H1 (cell line): ENCODE results near the gene SH3RF3. TPM values are rescaled to one million over a fixed set of nuclear protein-coding genes. Genes with fewer than 3 reads are reported as not detected.

Experiments used
- CTCF ChIA-PET: fragments of 300-600 bp; sonication (Branson Sonifier 250); formaldehyde crosslinking; loops from one replicate; lab custom pipeline; 2021; ENCODE audit not compliant: partially characterized antibody; lab: Charles Lee
- POLR2A ChIA-PET: fragments of 300-600 bp; sonication (Branson Sonifier 250); formaldehyde crosslinking; loops from one replicate; lab custom pipeline; 2021; ENCODE audit warnings: inconsistent platforms; ENCODE audit not compliant: partially characterized antibody; lab: Charles Lee
- DNase-seq, 2 experiments: peaks; one replicate each; pipeline versions ENCODE4 v3.0.0 to v3.0.0-alpha.2; 2010 to 2022; ENCODE audit warnings: low spot score in 2 of 2, low read depth in 1 of 2, mixed read lengths in 1 of 2
- FAIRE-seq: peaks from 2 replicates; lab custom pipeline; 2011; peaks lifted over from hg19 to GRCh38; lab: Jason Lieb, UNC
- H2AFZ ChIP-seq: 2 replicates; pipeline ENCODE4 v1.8.1; 2012; ENCODE audit warnings: low read length, inconsistent platforms
- H2AK5ac ChIP-seq: 2 replicates; pipeline ENCODE4 v1.6.1; 2013; ENCODE audit warnings: low read depth, low read length
- H2BK120ac ChIP-seq: replicated peaks from 2 replicates; pipeline ENCODE3; 2013; ENCODE audit warnings: low read depth, low read length, inconsistent platforms
- H2BK12ac ChIP-seq: 2 replicates; pipeline ENCODE4 v1.6.1; 2013; ENCODE audit warnings: low read depth, low read length
- H2BK15ac ChIP-seq: 2 replicates; pipeline ENCODE4 v1.6.1; 2013; ENCODE audit warnings: low read length
- H2BK20ac ChIP-seq: 2 replicates; pipeline ENCODE4 v1.6.1; 2013; ENCODE audit warnings: low read length
- H2BK5ac ChIP-seq: 2 replicates; pipeline ENCODE4 v1.6.1; 2013; ENCODE audit warnings: low read depth, low read length
- H3K14ac ChIP-seq: 2 replicates; pipeline ENCODE4 v1.6.1; 2013; ENCODE audit warnings: inconsistent platforms; ENCODE audit not compliant: insufficient read length
- H3K18ac ChIP-seq: 2 replicates; pipeline ENCODE4 v1.6.1; 2013; ENCODE audit warnings: low read length; ENCODE audit errors: extremely low read depth
- H3K23ac ChIP-seq: 2 replicates; pipeline ENCODE4 v1.6.1; 2013; ENCODE audit warnings: inconsistent platforms; ENCODE audit not compliant: insufficient read length
- H3K23me2 ChIP-seq: 2 replicates; pipeline ENCODE4 v1.6.1; 2013; ENCODE audit warnings: low read depth, low read length
- H3K27ac ChIP-seq: 2 replicates; pipeline ENCODE4 v1.6.1; 2011; ENCODE audit warnings: low read depth, low read length, inconsistent platforms
- H3K27me3 ChIP-seq, 4 experiments: replicated peaks in 1 of 4; 1 replicate in 1 of 4; 2 replicates in 3 of 4; pipeline versions ENCODE4 v1.6.1 to v1.8.1; 2011 to 2013; ENCODE audit warnings: low read length in 3 of 4, mild to moderate bottlenecking in 3 of 4, inconsistent platforms in 2 of 4, mixed read lengths in 2 of 4, moderate library complexity in 1 of 4; ENCODE audit not compliant: control insufficient read depth in 3 of 4, insufficient read depth in 3 of 4; ENCODE audit errors: extremely low read depth in 1 of 4
- H3K36me3 ChIP-seq, 4 experiments: 2 replicates each; pipeline versions ENCODE4 v1.6.1 to v1.8.1; 2011 to 2013; ENCODE audit warnings: mild to moderate bottlenecking in 4 of 4, low read length in 3 of 4, moderate library complexity in 2 of 4, control low read depth in 1 of 4, inconsistent platforms in 1 of 4; ENCODE audit not compliant: insufficient read depth in 4 of 4, control insufficient read depth in 2 of 4
- H3K4ac ChIP-seq: replicated peaks from 2 replicates; pipeline ENCODE3; 2013; ENCODE audit warnings: low read length, low read depth, mixed read lengths, inconsistent platforms; ENCODE audit not compliant: insufficient read length
- H3K4me1 ChIP-seq, 4 experiments: replicated peaks in 1 of 4; 1 replicate in 1 of 4; 2 replicates in 3 of 4; pipeline versions ENCODE4 v1.6.1 to v1.8.1; 2011 to 2013; ENCODE audit warnings: low read length in 3 of 4, inconsistent platforms in 2 of 4, mixed read lengths in 1 of 4; ENCODE audit not compliant: insufficient read depth in 4 of 4, control insufficient read depth in 3 of 4
- H3K4me2 ChIP-seq, 2 experiments: 2 replicates each; pipeline versions ENCODE4 v1.6.1 to v1.8.1; 2011 to 2013; ENCODE audit warnings: low read depth in 2 of 2, low read length in 2 of 2, control low read depth in 1 of 2, inconsistent platforms in 1 of 2, mild to moderate bottlenecking in 1 of 2; ENCODE audit not compliant: insufficient read depth in 1 of 2
- H3K4me3 ChIP-seq, 4 experiments: fragments of 200-600, 300-600 bp in 1 of 4; sonication (generic), shearing (Covaris generic), sonication (Bioruptor Twin) in 1 of 4; 2 replicates each; pipeline versions ENCODE4 v1.5.1 to v1.8.1; 2011 to 2016; ENCODE audit warnings: low read length in 4 of 4, low read depth in 3 of 4, control low read depth in 2 of 4, inconsistent platforms in 2 of 4, mild to moderate bottlenecking in 2 of 4, mixed read lengths in 1 of 4, moderate library complexity in 1 of 4; ENCODE audit not compliant: insufficient read depth in 2 of 4; ENCODE audit errors: extremely low read depth in 1 of 4
- H3K56ac ChIP-seq: replicated peaks from 2 replicates; pipeline ENCODE3; 2013; ENCODE audit warnings: low read depth, mild to moderate bottlenecking, mixed read lengths, low read length, inconsistent platforms; ENCODE audit not compliant: insufficient read length
- H3K79me1 ChIP-seq: 2 replicates; pipeline ENCODE4 v1.6.1; 2013; ENCODE audit warnings: low read depth, low read length, control low read depth
- H3K79me2 ChIP-seq, 2 experiments: 2 replicates each; pipeline versions ENCODE4 v1.6.1 to v1.8.1; 2012 to 2013; ENCODE audit warnings: low read length in 2 of 2, mild to moderate bottlenecking in 2 of 2, inconsistent platforms in 1 of 2; ENCODE audit not compliant: insufficient read depth in 2 of 2, control insufficient read depth in 1 of 2
- H3K9ac ChIP-seq, 4 experiments: replicated peaks in 1 of 4; 1 replicate in 1 of 4; 2 replicates in 3 of 4; pipeline versions ENCODE4 v1.6.1 to v1.8.1; 2011 to 2013; ENCODE audit warnings: low read depth in 3 of 4, low read length in 3 of 4, control low read depth in 2 of 4, mild to moderate bottlenecking in 2 of 4, moderate library complexity in 2 of 4, inconsistent platforms in 1 of 4; ENCODE audit errors: extremely low read depth in 1 of 4
- H3K9me3 ChIP-seq, 2 experiments: 2 replicates each; pipeline versions ENCODE4 v1.6.1 to v1.8.1; 2012 to 2013; ENCODE audit warnings: mild to moderate bottlenecking in 2 of 2, moderate library complexity in 2 of 2, control low read depth in 1 of 2, inconsistent platforms in 1 of 2, low read depth in 1 of 2, low read length in 1 of 2, mixed read lengths in 1 of 2; ENCODE audit not compliant: insufficient read depth in 2 of 2
- H4K20me1 ChIP-seq, 2 experiments: replicated peaks in 1 of 2; 2 replicates each; pipeline versions ENCODE3 to v1.8.1; 2011 to 2013; ENCODE audit warnings: inconsistent platforms in 2 of 2, low read length in 2 of 2, mild to moderate bottlenecking in 1 of 2; ENCODE audit not compliant: insufficient read depth in 2 of 2, control insufficient read depth in 1 of 2
- H4K5ac ChIP-seq: 2 replicates; pipeline ENCODE4 v1.6.1; 2013; ENCODE audit warnings: low read length, low read depth, mixed read lengths, inconsistent platforms; ENCODE audit not compliant: insufficient read length
- H4K8ac ChIP-seq: 2 replicates; pipeline ENCODE4 v1.8.0; 2013; ENCODE audit warnings: mild to moderate bottlenecking, moderate library complexity, low read length, inconsistent platforms; ENCODE audit not compliant: insufficient read depth; ENCODE audit errors: extremely low read depth
- H4K91ac ChIP-seq: replicated peaks from 2 replicates; pipeline ENCODE3; 2013; ENCODE audit warnings: low read length, mixed read lengths, inconsistent platforms; ENCODE audit not compliant: insufficient read length
- BCL11A ChIP-seq, 2 experiments: IDR thresholded peaks; one replicate each; pipeline ENCODE4 v1.6.1; 2011; ENCODE audit warnings: low read depth in 2 of 2, low read length in 2 of 2, mild to moderate bottlenecking in 2 of 2
- CTCF ChIP-seq, 3 experiments: IDR thresholded peaks; 1 replicate in 2 of 3; 2 replicates in 1 of 3; pipeline versions ENCODE4 v1.5.1 to v1.6.1; 2011; ENCODE audit warnings: low read length in 3 of 3, mild to moderate bottlenecking in 3 of 3, inconsistent platforms in 2 of 3, low read depth in 1 of 3, moderate library complexity in 1 of 3; ENCODE audit not compliant: insufficient read depth in 1 of 3; ENCODE audit errors: control extremely low read depth in 1 of 3
- EGR1 ChIP-seq: IDR thresholded peaks from 2 replicates; pipeline ENCODE4 v1.6.1; 2011; ENCODE audit warnings: low read depth, low read length, borderline replicate concordance
- EZH2 ChIP-seq: fragments of 200-600 bp; sonication (generic); IDR thresholded peaks from 2 replicates; pipeline ENCODE4 v1.7.1; 2012; ENCODE audit warnings: low read depth, mild to moderate bottlenecking, moderate library complexity, low read length, inconsistent platforms; ENCODE audit not compliant: severe bottlenecking
- MAX ChIP-seq: IDR thresholded peaks from 2 replicates; pipeline ENCODE4 v1.6.1; 2012; ENCODE audit warnings: inconsistent platforms
- NRF1 ChIP-seq: IDR thresholded peaks from 2 replicates; pipeline ENCODE4 v1.6.1; 2011; ENCODE audit warnings: mild to moderate bottlenecking, low read depth, low read length, improper control_type of control experiment
- POLR2A ChIP-seq, 2 experiments: IDR thresholded peaks; 1 replicate in 1 of 2; 2 replicates in 1 of 2; pipeline ENCODE4 v1.6.1; 2011; ENCODE audit warnings: low read depth in 2 of 2, low read length in 2 of 2, mild to moderate bottlenecking in 2 of 2; ENCODE audit errors: control extremely low read depth in 1 of 2
- RAD21 ChIP-seq, 2 experiments: IDR thresholded peaks in 1 of 2; conservative IDR thresholded peaks in 1 of 2; 2 replicates each; pipeline ENCODE4 v1.6.1; 2011; ENCODE audit warnings: low read depth in 2 of 2, low read length in 2 of 2, improper control_type of control experiment in 1 of 2, inconsistent platforms in 1 of 2, mild to moderate bottlenecking in 1 of 2, moderate library complexity in 1 of 2
- RNF2 ChIP-seq: fragments of 200-900, 300-1000 bp; sonication (generic); IDR thresholded peaks from 2 replicates; pipeline ENCODE4 v1.7.1; 2016; ENCODE audit warnings: borderline replicate concordance, low read depth, mild to moderate bottlenecking, antibody characterized with exemption, low read length; ENCODE audit not compliant: poor library complexity, severe bottlenecking; ENCODE audit errors: missing control alignments
- TBP ChIP-seq: IDR thresholded peaks from 2 replicates; pipeline ENCODE4 v1.6.1; 2011; ENCODE audit warnings: low read depth, low read length, improper control_type of control experiment
- WGBS, 2 experiments: shearing (Covaris generic) in 1 of 2; methylation state at CpG; one replicate each; pipeline versions ENCODE4 v1.1.6 to v1.1.7; 2013 to 2015; ENCODE audit warnings: low lambda C conversion rate in 2 of 2, mixed read lengths in 2 of 2, inconsistent platforms in 1 of 2, low coverage in 1 of 2, missing lambda C conversion rate in 1 of 2; ENCODE audit not compliant: insufficient replicate concordance in 2 of 2, insufficient coverage in 1 of 2, insufficient read length in 1 of 2; ENCODE audit errors: extremely low coverage in 1 of 2, missing lambda C conversion rate in 1 of 2; 5-methylcytosine and 5-hydroxymethylcytosine counted together
- polyA plus RNA-seq, 7 experiments: library from polyadenylated mRNA; depleted of rRNA in 3 of 7; stranded (reverse) in 5 of 7; unstranded in 2 of 7; fragments of >200 nt in 5 of 7; fragments of 200-250 nt in 2 of 7; gene quantifications; 1 replicate in 5 of 7; 2 replicates in 1 of 7; 4 replicates in 1 of 7; pipeline versions ENCODE4 v1.2.1 to v1.2.3, GENCODE V29; 2011 to 2013; ENCODE audit warnings: missing spikeins in 2 of 7, mixed read lengths in 2 of 7
- total RNA-seq: library from RNA; stranded (reverse); fragmentation: NEBNext Ultra II Directional; extraction: Animal tissue kit (Norgen Biotek cat#: 25700); gene quantifications from 2 replicates; pipeline ENCODE4 v1.2.1, GENCODE V29; 2021

Gene SH3RF3
- total and polyA plus RNA-seq, 2 of the 8 experiments (the other 6 are each of a cell fraction or from before 2014, with no cell fraction given) = 0.11 to 0.65 TPM

- Histone ChIP-seq H2AFZ (no peak overlapping the region), H3K14ac (no peak overlapping the region), H4K91ac (no peak overlapping the region), H3K36me3 (no peaks in the 10 kb centered on the region), H3K56ac (no peak overlapping the region), H3K9me3 (no peaks in the 10 kb centered on the region), H2BK15ac (no peak overlapping the region), H3K4me1 (no peaks in the 10 kb centered on the region), H4K5ac (no peak overlapping the region), H3K23me2 (no peaks in the 10 kb centered on the region), H2BK5ac (no peak overlapping the region), H3K18ac (no peak overlapping the region), H3K27ac (no peak overlapping the region), H3K23ac (no peak overlapping the region), H3K79me1 (no peaks in the 10 kb centered on the region), H2BK20ac (no peak overlapping the region), H3K27me3 (no peaks in the 10 kb centered on the region), H4K8ac (no peak overlapping the region), H2BK12ac (no peak overlapping the region), H3K9ac (no peak overlapping the region), H3K4ac (no peak overlapping the region), H2AK5ac (no peak overlapping the region), H4K20me1 (peaks cover 0 to 1% of the 10 kb centered on the region in 2 experiments), H3K79me2 (no peaks in the 10 kb centered on the region), H3K4me2 (no peak overlapping the region), H2BK120ac (no peak overlapping the region), H3K4me3 (no peak overlapping the region)
- DNase-seq = no peak
- FAIRE-seq = no peak
- ChIA-PET CTCF (interaction anchor here (0.8 to 1.2 kb wide), 2 partner anchors 8 to 41 kb away, joined by 3 read pairs; no protein-coding TSS in a partner anchor), POLR2A (no interaction called here)
- WGBS, 2 experiments = 88% methylated on average over 10 of the region's 11 CpGs; no CpG with 5 or more reads in 1 of the 2 experiments
- TF ChIP-seq RNF2 (no peak), EZH2 (no peak), POLR2A (IDR thresholded peaks at IDR 0.05; ENCODE audit: control extremely low read depth in 1 of 2, low read depth in 2 of 2, low read length in 2 of 2) (no peak), EGR1 (no peak), NRF1 (no peak), RAD21 (IDR thresholded peaks at IDR 0.05 in 1 of 2, conservative IDR thresholded peaks at IDR 0.05 in 1 of 2; ENCODE audit: low read depth in 2 of 2, low read length in 2 of 2) (no peak), CTCF (IDR thresholded peaks at IDR 0.05; ENCODE audit: control extremely low read depth in 1 of 3, insufficient read depth in 1 of 3, low read depth in 1 of 3, low read length in 3 of 3) (no peak), TBP (no peak), MAX (no peak), BCL11A (IDR thresholded peaks at IDR 0.05; ENCODE audit: low read depth in 2 of 2, low read length in 2 of 2) (no peak)
Observed at GRCh38 chr2:109474319-109474825, 345.4 kb downstream of the SH3RF3 start.
